Type B pancreatic cell (in vitro differentiated cells): ENCODE data around the gene SH3RF2. TPM values are rescaled to one million over a fixed set of nuclear protein-coding genes. Genes with fewer than 3 reads are reported as not detected.
"Not testable (repeated sequence)": the region's sequence is repeated elsewhere in the genome, so short reads cannot be mapped to it uniquely, and the experiment has no call there.

Source experiments
- DNase-seq: peaks from one replicate; pipeline ENCODE4 v3.0.0; 2021; ENCODE audit warnings: mixed read lengths; ENCODE audit not compliant: unreplicated experiment; ENCODE audit errors: extremely low spot score
- H3K27ac Mint-ChIP-seq: 2 replicates; pipeline ENCODE4 v1.8.0; 2021; ENCODE audit warnings: mild to moderate bottlenecking, mixed read lengths
- H3K27me3 Mint-ChIP-seq: 2 replicates; pipeline ENCODE4 v1.8.0; 2021; ENCODE audit warnings: mixed read lengths
- H3K36me3 Mint-ChIP-seq: 2 replicates; pipeline ENCODE4 v1.8.0; 2021; ENCODE audit warnings: mixed read lengths
- H3K4me1 Mint-ChIP-seq: one replicate; pipeline ENCODE4 v1.8.0; 2021; ENCODE audit warnings: mixed read lengths; ENCODE audit not compliant: unreplicated experiment
- H3K4me3 Mint-ChIP-seq: 2 replicates; pipeline ENCODE4 v1.8.0; 2021; ENCODE audit warnings: mild to moderate bottlenecking, mixed read lengths
- H3K9me3 Mint-ChIP-seq: 2 replicates; pipeline ENCODE4 v1.8.0; 2021; ENCODE audit warnings: mixed read lengths
- CTCF ChIP-seq: fragments of 200-600 bp; sonication (generic); conservative IDR thresholded peaks from 2 replicates; pipeline ENCODE4 v1.5.0; 2021; ENCODE audit warnings: antibody characterized with exemption, mild to moderate bottlenecking
- total RNA-seq: library from RNA; stranded (reverse); gene quantifications from 2 replicates; pipeline ENCODE4 v1.2.1, GENCODE V29; 2021; ENCODE audit warnings: low replicate concordance

Gene SH3RF2
- total RNA-seq, 1 donor from 2014 or later: 11.2 TPM

- DNase-seq: no peak
- Mint-ChIP-seq H3K4me1 (no peaks in the 10 kb centered on the region), H3K27me3 (no peaks in the 10 kb centered on the region), H3K9me3 (peaks cover 11% of the 10 kb centered on the region), H3K27ac (no peak overlapping the region), H3K36me3 (peaks cover 11% of the 10 kb centered on the region), H3K4me3 (no peak overlapping the region)
- no peak for TF ChIP-seq CTCF
Observed at GRCh38 chr5:145989428-145989827, 53.0 kb downstream of the SH3RF2 start.

- Mint-ChIP-seq H3K4me1 (no peaks in the 10 kb centered on the region), H3K27me3 (no peaks in the 10 kb centered on the region), H3K4me3 (no peak overlapping the region), H3K36me3 (peaks cover 11% of the 10 kb centered on the region), H3K27ac (no peak overlapping the region), H3K9me3 (peaks cover 11% of the 10 kb centered on the region)
- no peak for DNase-seq
- no peak for TF ChIP-seq CTCF
Observed at GRCh38 chr5:145990170-145990569, 53.8 kb downstream of the SH3RF2 start.

- Mint-ChIP-seq H3K4me3 (no peak overlapping the region), H3K27ac (no peak overlapping the region), H3K36me3 (peaks cover 11% of the 10 kb centered on the region), H3K9me3 (peaks cover 11% of the 10 kb centered on the region), H3K27me3 (no peaks in the 10 kb centered on the region), H3K4me1 (no peaks in the 10 kb centered on the region)
- no peak for TF ChIP-seq CTCF
- DNase-seq: no peak
Observed at GRCh38 chr5:145991044-145991575, 54.7 kb downstream of the SH3RF2 start.

GRCh38 chr5:145993538-145993937, 57.2 kb downstream of the SH3RF2 start:
- not testable (repeated sequence) for DNase-seq, H3K27me3 Mint-ChIP-seq, H3K27ac Mint-ChIP-seq, H3K4me1 Mint-ChIP-seq, H3K4me3 Mint-ChIP-seq
- peaks cover 11% of the 10 kb centered on the region for H3K36me3 Mint-ChIP-seq
- H3K9me3 Mint-ChIP-seq: peaks cover 11% of the 10 kb centered on the region

- no peak for TF ChIP-seq CTCF
- peaks cover 11% of the 10 kb centered on the region for H3K9me3 Mint-ChIP-seq
- H3K27ac Mint-ChIP-seq: no peak overlapping the region
- peaks cover 7% of the 10 kb centered on the region for H3K4me1 Mint-ChIP-seq
- DNase-seq: no peak
- peaks cover 17% of the 10 kb centered on the region for H3K36me3 Mint-ChIP-seq
- no peak overlapping the region for H3K4me3 Mint-ChIP-seq
- H3K27me3 Mint-ChIP-seq: no peaks in the 10 kb centered on the region
Observed at GRCh38 chr5:145996135-145996534, 59.8 kb downstream of the SH3RF2 start.

- Mint-ChIP-seq H3K9me3 (peaks cover 3% of the 10 kb centered on the region), H3K4me3 (no peak overlapping the region), H3K4me1 (peaks cover 11% of the 10 kb centered on the region), H3K36me3 (peaks cover 14% of the 10 kb centered on the region), H3K27me3 (no peaks in the 10 kb centered on the region), H3K27ac (no peak overlapping the region)
- no peak for TF ChIP-seq CTCF
- no peak for DNase-seq
Observed at GRCh38 chr5:145999208-145999607, 62.8 kb downstream of the SH3RF2 start.
